Transverse colon (tissue), 1 donor: ENCODE measurements around the gene KSR1.

ENCODE experiments used
- EP300 ChIP-seq: sonication (generic); formaldehyde crosslinking; IDR thresholded peaks from one replicate; pipeline ENCODE4 v1.6.1; 2017; ENCODE audit warnings: antibody characterized with exemption, low read depth
- POLR2A ChIP-seq: fragments of 450-650 bp; IDR thresholded peaks from one replicate; pipeline ENCODE4 v1.6.1; 2016; ENCODE audit warnings: antibody characterized with exemption, mild to moderate bottlenecking, moderate library complexity

GRCh38 chr17:27633312-27634025 is 177.2 kb downstream of the KSR1 start:
- TF ChIP-seq EP300, result no peak
- no peak for TF ChIP-seq POLR2A
